GM12878 (cell line): ENCODE data around the gene GRIPAP1. TPM values are rescaled to one million over a fixed set of nuclear protein-coding genes. Genes with fewer than 3 reads are reported as not detected.

Source experiments
- ATAC-seq: fragments of 200-7000 bp; cut with Tn5 transposase; 3 replicates; pipeline ENCODE4 v1.9.1; 2020; ENCODE audit warnings: mild to moderate bottlenecking, moderate library complexity
- BruUV-seq: library from RNA; stranded (reverse); fragments of 400-500 nt; replicated peaks from 2 replicates; lab custom pipeline; 2021; lab: Mats Ljungman, UMichigan
- CTCF ChIA-PET: fragments of 300-600 bp; sonication (Branson Sonifier 250); formaldehyde crosslinking; extraction: SDS; loops from one replicate; lab custom pipeline; 2021; ENCODE audit warnings: inconsistent platforms; lab: Yijun Ruan, JAX
- POLR2A ChIA-PET: fragments of 350-600 bp; formaldehyde crosslinking; extraction: SDS; loops from one replicate; lab custom pipeline; 2021; ENCODE audit warnings: inconsistent platforms; lab: Charles Lee
- RAD21 ChIA-PET: fragments of 300-600 bp; sonication (Branson Sonifier 250); formaldehyde crosslinking; loops from one replicate; lab custom pipeline; 2023; ENCODE audit warnings: antibody characterized with exemption; ENCODE audit not compliant: unreplicated experiment; lab: Charles Lee
- SMC1A ChIA-PET: fragments of 300-600 bp; sonication (Branson Sonifier 250); formaldehyde crosslinking; loops from one replicate; lab custom pipeline; 2023; ENCODE audit not compliant: unreplicated experiment, uncharacterized antibody; lab: Charles Lee
- DNase-seq: peaks from one replicate; pipeline ENCODE4 v3.0.0-alpha.2; 2011; ENCODE audit warnings: low read depth, low spot score
- FAIRE-seq: peaks from 3 replicates; lab custom pipeline; 2011; peaks lifted over from hg19 to GRCh38; lab: Jason Lieb, UNC
- H2AFZ ChIP-seq: 2 replicates; pipeline ENCODE4 v1.6.0; 2011; ENCODE audit warnings: low read depth, low read length, control low read depth; ENCODE audit not compliant: control insufficient read depth
- H3K27ac ChIP-seq: 2 replicates; pipeline ENCODE4 v1.5.1; 2011; ENCODE audit warnings: control low read depth; ENCODE audit not compliant: control insufficient read depth, insufficient read depth
- H3K27me3 ChIP-seq, 2 experiments: replicated peaks in 1 of 2; 2 replicates each; pipeline versions ENCODE4 v1.6.0 to v1.6.1; 2011; ENCODE audit warnings: low read length in 1 of 2; ENCODE audit not compliant: control insufficient read depth in 2 of 2, insufficient read depth in 2 of 2
- H3K36me3 ChIP-seq, 2 experiments: 2 replicates each; pipeline ENCODE4 v1.5.1; 2011; ENCODE audit warnings: low read length in 1 of 2; ENCODE audit not compliant: control insufficient read depth in 2 of 2, insufficient read depth in 2 of 2
- H3K4me1 ChIP-seq: 2 replicates; pipeline ENCODE4 v1.6.1; 2011; ENCODE audit warnings: mild to moderate bottlenecking, low read length, moderate library complexity, mixed read lengths; ENCODE audit not compliant: control insufficient read depth, insufficient read depth
- H3K4me2 ChIP-seq: 2 replicates; pipeline ENCODE4 v1.6.0; 2011; ENCODE audit warnings: control low read depth; ENCODE audit not compliant: control insufficient read depth, insufficient read depth
- H3K4me3 ChIP-seq: fragments of 200-600 bp; sonication (generic); 2 replicates; pipeline ENCODE4 v1.5.1; 2016
- H3K79me2 ChIP-seq: 2 replicates; pipeline ENCODE4 v1.6.0; 2011; ENCODE audit warnings: low read length; ENCODE audit not compliant: control insufficient read depth, insufficient read depth
- H3K9ac ChIP-seq: 2 replicates; pipeline ENCODE4 v1.8.0; 2011; ENCODE audit warnings: low read length, control low read depth, mixed read lengths; ENCODE audit not compliant: control insufficient read depth, insufficient read depth
- H3K9me3 ChIP-seq: replicated peaks from 3 replicates; pipeline ENCODE4 v1.5.1; 2011; ENCODE audit warnings: mild to moderate bottlenecking, low read length; ENCODE audit not compliant: control insufficient read depth, insufficient read depth
- H4K20me1 ChIP-seq: 2 replicates; pipeline ENCODE4 v1.6.0; 2011; ENCODE audit not compliant: control insufficient read depth, insufficient read depth
- BMI1 ChIP-seq: fragments of 450-650 bp; IDR thresholded peaks from 2 replicates; pipeline ENCODE4 v1.6.1; 2016; ENCODE audit warnings: mild to moderate bottlenecking, moderate library complexity, borderline replicate concordance
- IKZF1 ChIP-seq: fragments of 450-650 bp; conservative IDR thresholded peaks from 2 replicates; pipeline ENCODE4 v1.6.1; 2017; ENCODE audit warnings: antibody characterized with exemption, mild to moderate bottlenecking
- SMARCA5 ChIP-seq: fragments of 450-650 bp; IDR thresholded peaks from 2 replicates; pipeline ENCODE4 v1.6.1; 2017; ENCODE audit warnings: mild to moderate bottlenecking
- USF2 ChIP-seq: IDR thresholded peaks from 2 replicates; pipeline ENCODE4 v1.6.1; 2011; ENCODE audit warnings: low read depth, low read length, improper control_type of control experiment, borderline replicate concordance
- WGBS: methylation state at CpG from one replicate; pipeline ENCODE4 v1.1.6; 2016; ENCODE audit warnings: low lambda C conversion rate; ENCODE audit not compliant: insufficient replicate concordance, insufficient coverage; ENCODE audit errors: missing lambda C conversion rate; 5-methylcytosine and 5-hydroxymethylcytosine counted together
- in situ Hi-C: fragments of 300-500 bp; cut with MboI; formaldehyde crosslinking; loops from 9 replicates; pipeline ENCODE4 v1.14.3; 2018; ENCODE audit warnings: mixed read lengths
- intact Hi-C: fragments of 100-400 bp; cut with micrococcal nuclease; formaldehyde crosslinking; loops from one replicate; pipeline ENCODE4 v1.14.2; 2022; ENCODE audit not compliant: unreplicated experiment
- polyA plus RNA-seq, 11 experiments: library from polyadenylated mRNA; depleted of rRNA in 4 of 11; unstranded in 6 of 11; stranded (reverse) in 5 of 11; fragments of >200 nt; fragmentation: Nextera tagmentation in 4 of 11; fragmentation: Illumina TruSeq in 1 of 11; extraction: Ambion mirVana in 4 of 11; extraction: Trizol in 1 of 11; gene quantifications; 1 replicate in 1 of 11; 2 replicates in 10 of 11; pipeline versions ENCODE4 v1.2.1 to v1.2.3, GENCODE V29; 2011 to 2016; ENCODE audit warnings: inconsistent platforms in 2 of 11, missing spikeins in 2 of 11, low read depth in 1 of 11
- total RNA-seq, 4 experiments: library from RNA; depleted of rRNA in 3 of 4; stranded (reverse); fragments of >200 nt in 3 of 4; fragmentation: Illumina TruSeq in 1 of 4; extraction: Trizol in 1 of 4; gene quantifications; 2 replicates each; pipeline versions ENCODE4 v1.2.1 to v1.2.3, GENCODE V29; 2013 to 2021
- TF ChIP-seq, protein P1 (sequence below): IDR thresholded peaks from 2 replicates; pipeline ENCODE4 v1.6.1; 2012; ENCODE audit warnings: improper control_type of control experiment, low read depth, low read length; ENCODE audit not compliant: insufficient replicate concordance
- TF ChIP-seq, protein P2 (sequence below): fragments of 450-650 bp; IDR thresholded peaks from 2 replicates; pipeline ENCODE4 v1.6.1; 2016; ENCODE audit warnings: mild to moderate bottlenecking

GRIPAP1 gene
- total and polyA plus RNA-seq, 10 of the 15 experiments (the other 5 are each of a cell fraction or from before 2014, with no cell fraction given) = 4.2 to 44.7 (median 25.8) TPM

DNA sequence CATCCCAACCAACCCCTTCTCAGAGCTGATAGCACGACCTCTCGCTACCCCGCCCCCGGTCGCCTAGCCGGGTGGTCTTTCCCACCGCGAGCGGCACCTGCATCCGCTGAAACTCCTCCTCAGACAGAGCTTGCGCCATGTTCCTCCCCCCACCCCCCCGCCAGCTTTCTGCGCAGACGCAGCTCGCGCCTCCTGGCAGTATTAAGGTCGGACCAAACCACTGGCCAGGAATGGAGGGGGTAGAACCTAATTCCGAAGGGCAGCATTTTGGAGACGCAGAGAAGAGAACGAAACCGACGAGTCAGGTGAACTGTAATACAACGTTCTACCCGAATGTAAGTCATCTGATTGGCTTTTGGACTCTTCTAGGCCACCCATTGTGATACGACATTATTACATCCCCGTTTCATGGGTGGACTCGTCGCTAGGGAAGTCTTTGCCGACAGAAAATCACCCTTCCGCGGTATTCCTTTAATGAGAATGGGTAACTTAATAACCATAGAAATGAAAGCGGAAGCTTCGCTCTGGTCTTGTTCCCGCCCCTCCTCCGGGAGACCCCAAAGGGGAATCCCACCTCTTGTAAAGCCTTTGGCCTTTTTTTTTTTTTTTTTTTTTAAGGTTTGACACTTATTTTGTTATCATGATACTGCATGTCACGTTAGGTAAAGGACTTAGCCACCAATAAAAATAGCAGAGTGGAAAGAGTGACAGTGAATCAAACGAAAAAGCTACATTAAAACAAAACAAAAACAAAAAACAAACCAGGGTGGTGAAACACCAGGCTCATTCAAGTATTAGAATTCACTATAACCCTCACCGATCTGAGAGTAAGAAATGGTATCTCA is at the start of gene GRIPAP1 (continued):
- TF ChIP-seq, protein P1, sequence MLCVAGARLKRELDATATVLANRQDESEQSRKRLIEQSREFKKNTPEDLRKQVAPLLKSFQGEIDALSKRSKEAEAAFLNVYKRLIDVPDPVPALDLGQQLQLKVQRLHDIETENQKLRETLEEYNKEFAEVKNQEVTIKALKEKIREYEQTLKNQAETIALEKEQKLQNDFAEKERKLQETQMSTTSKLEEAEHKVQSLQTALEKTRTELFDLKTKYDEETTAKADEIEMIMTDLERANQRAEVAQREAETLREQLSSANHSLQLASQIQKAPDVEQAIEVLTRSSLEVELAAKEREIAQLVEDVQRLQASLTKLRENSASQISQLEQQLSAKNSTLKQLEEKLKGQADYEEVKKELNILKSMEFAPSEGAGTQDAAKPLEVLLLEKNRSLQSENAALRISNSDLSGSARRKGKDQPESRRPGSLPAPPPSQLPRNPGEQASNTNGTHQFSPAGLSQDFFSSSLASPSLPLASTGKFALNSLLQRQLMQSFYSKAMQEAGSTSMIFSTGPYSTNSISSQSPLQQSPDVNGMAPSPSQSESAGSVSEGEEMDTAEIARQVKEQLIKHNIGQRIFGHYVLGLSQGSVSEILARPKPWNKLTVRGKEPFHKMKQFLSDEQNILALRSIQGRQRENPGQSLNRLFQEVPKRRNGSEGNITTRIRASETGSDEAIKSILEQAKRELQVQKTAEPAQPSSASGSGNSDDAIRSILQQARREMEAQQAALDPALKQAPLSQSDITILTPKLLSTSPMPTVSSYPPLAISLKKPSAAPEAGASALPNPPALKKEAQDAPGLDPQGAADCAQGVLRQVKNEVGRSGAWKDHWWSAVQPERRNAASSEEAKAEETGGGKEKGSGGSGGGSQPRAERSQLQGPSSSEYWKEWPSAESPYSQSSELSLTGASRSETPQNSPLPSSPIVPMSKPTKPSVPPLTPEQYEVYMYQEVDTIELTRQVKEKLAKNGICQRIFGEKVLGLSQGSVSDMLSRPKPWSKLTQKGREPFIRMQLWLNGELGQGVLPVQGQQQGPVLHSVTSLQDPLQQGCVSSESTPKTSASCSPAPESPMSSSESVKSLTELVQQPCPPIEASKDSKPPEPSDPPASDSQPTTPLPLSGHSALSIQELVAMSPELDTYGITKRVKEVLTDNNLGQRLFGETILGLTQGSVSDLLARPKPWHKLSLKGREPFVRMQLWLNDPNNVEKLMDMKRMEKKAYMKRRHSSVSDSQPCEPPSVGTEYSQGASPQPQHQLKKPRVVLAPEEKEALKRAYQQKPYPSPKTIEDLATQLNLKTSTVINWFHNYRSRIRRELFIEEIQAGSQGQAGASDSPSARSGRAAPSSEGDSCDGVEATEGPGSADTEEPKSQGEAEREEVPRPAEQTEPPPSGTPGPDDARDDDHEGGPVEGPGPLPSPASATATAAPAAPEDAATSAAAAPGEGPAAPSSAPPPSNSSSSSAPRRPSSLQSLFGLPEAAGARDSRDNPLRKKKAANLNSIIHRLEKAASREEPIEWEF = no peak
- TF ChIP-seq USF2 = no peak

- peaks cover 29% of the 10 kb centered on the region for H3K79me2 ChIP-seq
- no peaks in the 10 kb centered on the region; a peak in 1 of 4 replicates for H3K36me3 ChIP-seq
- POLR2A ChIA-PET = interaction anchor here (0.5 to 2.8 kb wide), 5 partner anchors 86 to 1108 kb away, joined by 3 to 23 read pairs (median 3); partner anchors contain the start of gene OTUD5
- 43% methylated on average over 13 of the region's 13 CpGs for WGBS
- H3K4me3 ChIP-seq = peak overlapping the region; percentile 45; the same call in 1 of the 2 replicates
- in situ Hi-C loops (loop anchor here (5.0 kb wide), 1 partner anchor 77 kb away; no protein-coding TSS in a partner anchor), intact Hi-C loops (loop anchor here (1.0 to 5.0 kb wide), 7 partner anchors 42 to 412 kb away; partner anchors contain the start of genes GRIPAP1, HDAC6, PIM2 and PQBP1)
- H3K4me1 ChIP-seq = peaks cover 5% of the 10 kb centered on the region; the same call in 1 of the 2 replicates
- H3K27ac ChIP-seq = peak overlapping the region; percentile 48; the same call in 1 of the 2 replicates
- ATAC-seq (no peak), FAIRE-seq (no peak), DNase-seq (no peak)
- no peaks in the 10 kb centered on the region for H3K27me3 ChIP-seq
- peak; percentile 26; the same call in 1 of the 2 replicates for TF ChIP-seq SMARCA5
- TF ChIP-seq BMI1 = no peak
- TF ChIP-seq IKZF1 = peak; percentile 27; the same call in 1 of the 2 replicates
- TF ChIP-seq, protein P2, sequence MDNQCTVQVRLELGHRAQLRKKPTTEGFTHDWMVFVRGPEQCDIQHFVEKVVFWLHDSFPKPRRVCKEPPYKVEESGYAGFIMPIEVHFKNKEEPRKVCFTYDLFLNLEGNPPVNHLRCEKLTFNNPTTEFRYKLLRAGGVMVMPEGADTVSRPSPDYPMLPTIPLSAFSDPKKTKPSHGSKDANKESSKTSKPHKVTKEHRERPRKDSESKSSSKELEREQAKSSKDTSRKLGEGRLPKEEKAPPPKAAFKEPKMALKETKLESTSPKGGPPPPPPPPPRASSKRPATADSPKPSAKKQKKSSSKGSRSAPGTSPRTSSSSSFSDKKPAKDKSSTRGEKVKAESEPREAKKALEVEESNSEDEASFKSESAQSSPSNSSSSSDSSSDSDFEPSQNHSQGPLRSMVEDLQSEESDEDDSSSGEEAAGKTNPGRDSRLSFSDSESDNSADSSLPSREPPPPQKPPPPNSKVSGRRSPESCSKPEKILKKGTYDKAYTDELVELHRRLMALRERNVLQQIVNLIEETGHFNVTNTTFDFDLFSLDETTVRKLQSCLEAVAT = 0 out of 2 replicates have a peak, but pooled peaks have one; percentile 44
- no TSS peak for BruUV-seq
- RAD21 ChIA-PET = interaction anchor here (0.7 to 3.0 kb wide), 6 partner anchors 36 to 470 kb away, joined by 3 to 17 read pairs (median 3); partner anchors contain the start of genes PQBP1, RBM3 and TIMM17B
- no peaks in the 10 kb centered on the region for H4K20me1 ChIP-seq
- CTCF ChIA-PET = interaction anchor here (0.6 to 1.8 kb wide), 9 partner anchors 72 to 539 kb away, joined by 3 to 16 read pairs (median 4); partner anchors contain the start of genes HDAC6 and KCND1
- H3K9me3 ChIP-seq = no peaks in the 10 kb centered on the region
- peak overlapping the region; percentile 71 for H3K4me2 ChIP-seq
- H3K9ac ChIP-seq = peak overlapping the region; percentile 52
- SMC1A ChIA-PET = interaction anchor here (0.7 to 1.4 kb wide), 6 partner anchors 21 to 395 kb away, joined by 3 to 8 read pairs (median 4); partner anchors contain the start of gene KCND1
- H2AFZ ChIP-seq = peak overlapping the region; percentile 59
Observed at GRCh38 chrX:49043987-49044281, 41.9 kb upstream of the GRIPAP1 start.
